Endothelial cell of umbilical vein (primary cell): ENCODE measurements around the gene IPO13. TPM values are rescaled to one million over a fixed set of nuclear protein-coding genes. Genes with fewer than 3 reads are reported as not detected.

ENCODE experiments used
- BruUV-seq: library from RNA; stranded (reverse); fragments of 400-500 nt; replicated peaks from 2 replicates; lab custom pipeline; 2021; lab: Mats Ljungman, UMichigan
- CTCF ChIA-PET: fragments of 300-600, 350-600 bp; sonication (Branson Sonifier 250); formaldehyde crosslinking; loops from one replicate; lab custom pipeline; 2021; ENCODE audit warnings: antibody characterized with exemption, inconsistent platforms; lab: Charles Lee
- POLR2A ChIA-PET: fragments of 300-600, 350-600 bp; sonication (Branson Sonifier 250); formaldehyde crosslinking; loops from one replicate; lab custom pipeline; 2021; ENCODE audit warnings: antibody characterized with exemption, inconsistent platforms; lab: Charles Lee
- DNase-seq: peaks from one replicate; pipeline ENCODE4 v3.0.0-alpha.2; 2011; ENCODE audit warnings: low read depth, low spot score
- FAIRE-seq: peaks from 2 replicates; lab custom pipeline; 2011; peaks lifted over from hg19 to GRCh38; lab: Jason Lieb, UNC
- H2AFZ ChIP-seq: 2 replicates; pipeline ENCODE4 v1.6.0; 2012; ENCODE audit warnings: low read depth, low read length, control low read depth, inconsistent platforms
- H3K27ac ChIP-seq: 2 replicates; pipeline ENCODE4 v1.5.1; 2011; ENCODE audit warnings: low read depth, mild to moderate bottlenecking, control low read depth, low read length, moderate library complexity; ENCODE audit not compliant: insufficient read depth
- H3K27me3 ChIP-seq, 2 experiments: 2 replicates each; pipeline versions ENCODE4 v1.6.0 to v1.6.1; 2011; ENCODE audit warnings: low read length in 2 of 2, mixed read lengths in 1 of 2; ENCODE audit not compliant: control insufficient read depth in 2 of 2, insufficient read depth in 2 of 2
- H3K36me3 ChIP-seq, 2 experiments: 2 replicates in 1 of 2; 3 replicates in 1 of 2; pipeline ENCODE4 v1.5.1; 2011; ENCODE audit warnings: low read length in 2 of 2, mild to moderate bottlenecking in 1 of 2, moderate library complexity in 1 of 2; ENCODE audit not compliant: control insufficient read depth in 2 of 2, insufficient read depth in 2 of 2; ENCODE audit errors: extremely low read depth in 1 of 2
- H3K4me1 ChIP-seq: 3 replicates; pipeline ENCODE4 v1.5.1; 2011; ENCODE audit warnings: mild to moderate bottlenecking, low read length; ENCODE audit not compliant: control insufficient read depth, insufficient read depth; ENCODE audit errors: extremely low read depth
- H3K4me2 ChIP-seq: 2 replicates; pipeline ENCODE4 v1.6.1; 2011; ENCODE audit warnings: low read length, control low read depth, mixed read lengths; ENCODE audit not compliant: insufficient read depth
- H3K4me3 ChIP-seq, 3 experiments: fragments of 200-600 bp in 1 of 3; sonication (generic), shearing (Covaris generic) in 1 of 3; replicated peaks in 1 of 3; 2 replicates each; pipeline ENCODE4 v1.5.1; 2011 to 2016; ENCODE audit warnings: control low read depth in 3 of 3, low read length in 3 of 3, mild to moderate bottlenecking in 2 of 3, inconsistent platforms in 1 of 3, low read depth in 1 of 3, moderate library complexity in 1 of 3; ENCODE audit not compliant: insufficient read depth in 1 of 3
- H3K79me2 ChIP-seq: 2 replicates; pipeline ENCODE4 v1.6.0; 2012; ENCODE audit warnings: low read length, inconsistent platforms; ENCODE audit not compliant: control insufficient read depth, insufficient read depth
- H3K9ac ChIP-seq: replicated peaks from 2 replicates; pipeline ENCODE3; 2011; ENCODE audit warnings: low read length, control low read depth; ENCODE audit not compliant: insufficient read depth; ENCODE audit errors: extremely low read depth
- H3K9me1 ChIP-seq: replicated peaks from 3 replicates; pipeline ENCODE4 v1.6.0; 2011; ENCODE audit warnings: mild to moderate bottlenecking, low read length; ENCODE audit not compliant: control insufficient read depth, insufficient read depth; ENCODE audit errors: extremely low read depth
- H3K9me3 ChIP-seq: replicated peaks from 2 replicates; pipeline ENCODE4 v1.5.1; 2012; ENCODE audit warnings: low read length, inconsistent platforms; ENCODE audit not compliant: control insufficient read depth, insufficient read depth
- H4K20me1 ChIP-seq: replicated peaks from 2 replicates; pipeline ENCODE3; 2011; ENCODE audit warnings: mild to moderate bottlenecking, low read length; ENCODE audit not compliant: control insufficient read depth, insufficient read depth; ENCODE audit errors: extremely low read depth
- EZH2 ChIP-seq: IDR thresholded peaks from 2 replicates; pipeline ENCODE4 v1.6.1; 2012; ENCODE audit warnings: borderline replicate concordance, low read depth, mild to moderate bottlenecking, moderate library complexity, low read length, inconsistent platforms; ENCODE audit not compliant: severe bottlenecking
- GATA2 ChIP-seq: IDR thresholded peaks from 2 replicates; pipeline ENCODE4 v1.7.0; 2011; ENCODE audit warnings: low read depth, mild to moderate bottlenecking, moderate library complexity, mixed read lengths, low read length; ENCODE audit not compliant: insufficient read length, insufficient read depth
- JUN ChIP-seq: IDR thresholded peaks from 2 replicates; pipeline ENCODE4 v1.6.1; 2011; ENCODE audit warnings: borderline replicate concordance, low read depth; ENCODE audit not compliant: insufficient read length, insufficient read depth
- MYC ChIP-seq: IDR thresholded peaks from one replicate; pipeline ENCODE4 v1.6.1; 2011; ENCODE audit warnings: mild to moderate bottlenecking, low read depth, low read length
- POLR2A ChIP-seq: IDR thresholded peaks from 2 replicates; pipeline ENCODE4 v1.6.1; 2012; ENCODE audit warnings: low read depth, mild to moderate bottlenecking, control low read depth, low read length
- POLR2AphosphoS5 ChIP-seq: IDR thresholded peaks from 2 replicates; pipeline ENCODE4 v1.6.1; 2012; ENCODE audit warnings: low read depth, mild to moderate bottlenecking, control low read depth, low read length, moderate library complexity; ENCODE audit not compliant: insufficient read depth
- dilution Hi-C: fragments of 300-500 bp; cut with MboI; formaldehyde crosslinking; loops from one replicate; pipeline ENCODE4 v1.15.0; 2019; ENCODE audit warnings: low sequenced_read_pairs; ENCODE audit not compliant: extremely low pct_ligation_motif_present
- intact Hi-C: fragments of 100-400 bp; cut with micrococcal nuclease; formaldehyde crosslinking; loops from one replicate; pipeline ENCODE4 v1.10.0; 2022
- polyA plus RNA-seq, 4 experiments: library from polyadenylated mRNA; depleted of rRNA in 3 of 4; stranded (reverse) in 3 of 4; unstranded in 1 of 4; fragments of >200 nt; gene quantifications; 2 replicates each; pipeline versions ENCODE4 v1.2.1 to v1.2.3, GENCODE V29; 2011 to 2012; ENCODE audit warnings: missing spikeins in 1 of 4
- total RNA-seq: library from RNA; stranded (reverse); gene quantifications from 2 replicates; pipeline ENCODE4 v1.2.3, GENCODE V29; 2021
- TF ChIP-seq, protein P1 (sequence below), 2 donors: IDR thresholded peaks; 1 replicate in 1 of 2; 2 replicates in 1 of 2; pipeline ENCODE4 v1.5.1; 2011; ENCODE audit warnings: low read length in 2 of 2, mild to moderate bottlenecking in 2 of 2, moderate library complexity in 2 of 2, control low read depth in 1 of 2, inconsistent platforms in 1 of 2, low read depth in 1 of 2; ENCODE audit not compliant: insufficient read depth in 1 of 2; ENCODE audit errors: extremely low read depth in 1 of 2
- TF ChIP-seq, protein P2 (sequence below): IDR thresholded peaks from 2 replicates; pipeline ENCODE4 v1.6.1; 2011; ENCODE audit not compliant: insufficient read depth, insufficient read length

Gene IPO13
- total and polyA plus RNA-seq, 2 donors (not counting 3 experiments of a cell fraction or from before 2014, with no cell fraction given): 28.9 to 29.3 TPM

GRCh38 chr1:43913666-43914360 lies 32.9 kb upstream of the IPO13 start:
- BruUV-seq: no TSS peak

More at GRCh38 chr1:43913666-43914360, 32.9 kb upstream of the IPO13 start:
- H3K4me3 ChIP-seq: no peak overlapping the region
- no peaks in the 10 kb centered on the region for H3K9me1 ChIP-seq
- no peaks in the 10 kb centered on the region for H3K79me2 ChIP-seq
- no peaks in the 10 kb centered on the region for H3K27me3 ChIP-seq
- ChIA-PET POLR2A (no interaction called here), CTCF (interaction anchor here (2.0 to 2.8 kb wide), 2 partner anchors 16 to 21 kb away, joined by 4 to 14 read pairs; partner anchors contain the start of gene ARTN)
- no peak overlapping the region for H2AFZ ChIP-seq
- FAIRE-seq: no peak
- DNase-seq: no peak
- no peak overlapping the region for H3K9ac ChIP-seq
- TF ChIP-seq POLR2A (no peak), MYC (no peak), POLR2AphosphoS5 (no peak), GATA2 (no peak), EZH2 (no peak), JUN (no peak)
- TF ChIP-seq, protein P1, sequence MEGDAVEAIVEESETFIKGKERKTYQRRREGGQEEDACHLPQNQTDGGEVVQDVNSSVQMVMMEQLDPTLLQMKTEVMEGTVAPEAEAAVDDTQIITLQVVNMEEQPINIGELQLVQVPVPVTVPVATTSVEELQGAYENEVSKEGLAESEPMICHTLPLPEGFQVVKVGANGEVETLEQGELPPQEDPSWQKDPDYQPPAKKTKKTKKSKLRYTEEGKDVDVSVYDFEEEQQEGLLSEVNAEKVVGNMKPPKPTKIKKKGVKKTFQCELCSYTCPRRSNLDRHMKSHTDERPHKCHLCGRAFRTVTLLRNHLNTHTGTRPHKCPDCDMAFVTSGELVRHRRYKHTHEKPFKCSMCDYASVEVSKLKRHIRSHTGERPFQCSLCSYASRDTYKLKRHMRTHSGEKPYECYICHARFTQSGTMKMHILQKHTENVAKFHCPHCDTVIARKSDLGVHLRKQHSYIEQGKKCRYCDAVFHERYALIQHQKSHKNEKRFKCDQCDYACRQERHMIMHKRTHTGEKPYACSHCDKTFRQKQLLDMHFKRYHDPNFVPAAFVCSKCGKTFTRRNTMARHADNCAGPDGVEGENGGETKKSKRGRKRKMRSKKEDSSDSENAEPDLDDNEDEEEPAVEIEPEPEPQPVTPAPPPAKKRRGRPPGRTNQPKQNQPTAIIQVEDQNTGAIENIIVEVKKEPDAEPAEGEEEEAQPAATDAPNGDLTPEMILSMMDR (IDR thresholded peaks at IDR 0.05; ENCODE audit: extremely low read depth in 1 of 2, insufficient read depth in 1 of 2, low read depth in 1 of 2, low read length in 2 of 2): no peak
- TF ChIP-seq, protein P2, sequence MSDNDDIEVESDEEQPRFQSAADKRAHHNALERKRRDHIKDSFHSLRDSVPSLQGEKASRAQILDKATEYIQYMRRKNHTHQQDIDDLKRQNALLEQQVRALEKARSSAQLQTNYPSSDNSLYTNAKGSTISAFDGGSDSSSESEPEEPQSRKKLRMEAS: no peak
- no peak overlapping the region for H3K27ac ChIP-seq
- no peaks in the 10 kb centered on the region for H3K36me3 ChIP-seq
- no peaks in the 10 kb centered on the region for H3K4me1 ChIP-seq
- H4K20me1 ChIP-seq: no peaks in the 10 kb centered on the region
- dilution Hi-C loops: no loop called here
- intact Hi-C loops: no loop called here
- no peak overlapping the region for H3K4me2 ChIP-seq
- H3K9me3 ChIP-seq: no peaks in the 10 kb centered on the region
